GM12875 (cell line): ENCODE results near the gene VCX.
A peak's percentile ranks its signal among the peaks of the same experiment; 100 is the strongest.
"Not testable (repeated sequence)": the region's sequence is repeated elsewhere in the genome, so short reads cannot be mapped to it uniquely, and the experiment has no call there.

Source experiments
- H3K4me3 ChIP-seq: one replicate; pipeline ENCODE4 v1.5.1; 2011; ENCODE audit warnings: low read depth, low read length, control low read depth
- TF ChIP-seq, protein P1 (sequence below): IDR thresholded peaks from 2 replicates; pipeline ENCODE4 v1.5.1; 2011; ENCODE audit warnings: low read depth, mild to moderate bottlenecking, control low read depth, inconsistent platforms, low read length, moderate library complexity, borderline replicate concordance; ENCODE audit not compliant: insufficient read depth

VCX gene

DNA sequence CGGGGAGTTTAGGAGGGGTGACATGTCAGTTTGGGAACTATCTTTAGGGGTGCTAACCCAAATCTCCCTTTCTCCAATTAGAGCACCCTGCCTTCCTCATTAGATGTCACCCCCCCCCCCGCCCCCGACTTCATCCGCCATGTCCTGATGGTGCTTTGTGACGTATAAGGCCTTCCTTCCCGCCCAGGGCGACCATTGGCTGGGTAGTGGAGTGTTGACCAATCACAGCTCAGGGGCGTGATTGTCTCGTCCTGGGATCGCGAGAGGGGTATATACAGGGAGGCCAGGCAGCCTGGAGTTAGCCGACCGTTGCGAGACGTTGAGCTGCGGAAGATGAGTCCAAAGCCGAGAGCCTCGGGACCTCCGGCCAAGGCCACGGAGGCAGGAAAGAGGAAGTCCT, at the start of gene VCX:
VCX (plus strand) TSS at position 301 of the 400 bp plus-strand sequence; CDS start at position 334, 33 bp downstream.
- H3K4me3 ChIP-seq, result not testable (repeated sequence)

DNA sequence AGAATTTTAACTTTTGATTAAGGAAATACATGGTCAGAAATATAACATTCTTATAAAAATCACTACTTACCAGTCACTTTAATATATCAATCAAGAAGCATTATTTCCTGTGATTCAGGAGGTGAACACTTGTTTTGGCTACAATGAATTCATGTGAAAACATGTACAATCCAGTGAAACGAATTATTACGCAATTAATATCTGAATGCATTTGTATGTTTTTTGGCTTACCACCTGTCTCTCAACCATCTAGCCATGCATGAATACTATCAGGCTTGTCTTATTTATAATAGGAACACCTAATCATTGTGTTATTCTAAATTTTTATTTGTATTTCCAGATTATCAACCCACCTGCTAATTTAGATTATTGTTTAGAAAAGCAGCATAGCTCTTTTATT, 44.6 kb upstream of the VCX start:
- H3K4me3 ChIP-seq, result no peak overlapping the region
- TF ChIP-seq, protein P1, sequence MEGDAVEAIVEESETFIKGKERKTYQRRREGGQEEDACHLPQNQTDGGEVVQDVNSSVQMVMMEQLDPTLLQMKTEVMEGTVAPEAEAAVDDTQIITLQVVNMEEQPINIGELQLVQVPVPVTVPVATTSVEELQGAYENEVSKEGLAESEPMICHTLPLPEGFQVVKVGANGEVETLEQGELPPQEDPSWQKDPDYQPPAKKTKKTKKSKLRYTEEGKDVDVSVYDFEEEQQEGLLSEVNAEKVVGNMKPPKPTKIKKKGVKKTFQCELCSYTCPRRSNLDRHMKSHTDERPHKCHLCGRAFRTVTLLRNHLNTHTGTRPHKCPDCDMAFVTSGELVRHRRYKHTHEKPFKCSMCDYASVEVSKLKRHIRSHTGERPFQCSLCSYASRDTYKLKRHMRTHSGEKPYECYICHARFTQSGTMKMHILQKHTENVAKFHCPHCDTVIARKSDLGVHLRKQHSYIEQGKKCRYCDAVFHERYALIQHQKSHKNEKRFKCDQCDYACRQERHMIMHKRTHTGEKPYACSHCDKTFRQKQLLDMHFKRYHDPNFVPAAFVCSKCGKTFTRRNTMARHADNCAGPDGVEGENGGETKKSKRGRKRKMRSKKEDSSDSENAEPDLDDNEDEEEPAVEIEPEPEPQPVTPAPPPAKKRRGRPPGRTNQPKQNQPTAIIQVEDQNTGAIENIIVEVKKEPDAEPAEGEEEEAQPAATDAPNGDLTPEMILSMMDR, result no peak

DNA sequence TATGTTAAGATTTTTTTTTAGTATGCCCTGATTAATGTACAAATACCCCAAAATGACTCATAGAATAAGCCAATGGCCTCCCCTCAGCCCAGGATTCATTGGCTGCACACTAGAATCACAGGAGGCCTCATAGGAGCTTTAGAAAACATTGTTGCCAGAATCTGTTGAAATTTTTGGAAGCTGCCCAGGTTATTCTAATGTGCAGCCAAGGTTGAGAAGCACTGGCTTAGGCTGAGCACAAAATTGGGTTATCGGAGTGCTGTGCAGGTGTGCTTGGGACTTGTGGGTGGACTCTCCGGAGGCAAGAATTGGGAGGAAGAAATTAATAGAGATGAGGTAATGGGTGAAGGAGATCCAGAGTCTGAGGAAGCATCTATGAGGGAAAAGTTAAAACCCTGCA, 41.3 kb upstream of the VCX start:
- TF ChIP-seq, protein P1, result no peak
- no peak overlapping the region for H3K4me3 ChIP-seq

DNA sequence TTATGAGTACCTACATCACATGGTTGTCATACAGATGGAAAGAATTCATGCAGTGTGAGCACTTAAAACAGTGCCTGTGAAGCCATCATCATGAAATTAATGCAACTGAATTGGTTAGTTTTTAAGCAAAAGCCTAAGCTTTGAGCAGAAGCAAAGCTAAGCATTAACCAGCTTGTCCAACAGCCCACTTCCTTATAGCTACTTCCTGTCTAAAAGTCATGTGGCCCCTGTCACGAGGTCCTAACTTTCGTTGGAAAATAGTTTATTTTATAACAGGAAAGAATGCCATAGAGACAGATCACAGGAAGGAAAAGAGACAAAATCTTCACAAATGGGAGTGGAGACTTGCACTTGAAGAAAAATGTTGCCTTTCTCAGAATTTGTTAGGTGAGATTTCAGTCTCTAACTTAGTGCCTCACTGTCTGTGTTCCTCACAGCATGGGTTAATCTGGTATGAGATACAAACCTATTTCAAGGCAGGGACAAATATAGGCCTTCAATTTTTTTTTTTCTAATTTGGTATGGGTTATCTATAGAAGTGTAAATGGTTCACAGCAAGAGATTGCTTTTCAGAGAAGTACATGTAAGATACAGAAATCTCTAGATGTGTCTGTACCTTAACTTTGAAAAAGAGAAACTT, 27.7 kb upstream of the VCX start:
- TF ChIP-seq, protein P1, result no peak
- no peak overlapping the region for H3K4me3 ChIP-seq

DNA sequence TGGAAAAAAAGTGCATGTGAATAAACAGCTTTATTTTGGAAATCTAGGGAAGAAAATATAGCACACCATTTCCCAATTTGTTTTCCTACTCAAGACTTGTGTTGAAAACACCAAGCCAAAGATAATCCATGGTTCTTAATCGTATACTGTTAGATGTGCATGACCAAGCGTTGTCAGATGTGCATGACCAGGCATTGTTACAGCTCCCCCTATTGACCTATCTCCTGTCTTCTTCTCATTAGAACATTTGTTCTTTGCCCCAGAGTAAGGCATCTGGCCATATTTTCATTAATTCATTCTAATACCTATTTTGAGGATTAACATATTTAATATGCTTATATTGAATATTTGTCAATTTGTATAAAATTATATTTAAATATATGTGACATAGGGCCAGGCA, 14.4 kb upstream of the VCX start:
- H3K4me3 ChIP-seq, result no peak overlapping the region
- TF ChIP-seq, protein P1, result peak; percentile 40; the same call in 1 of the 2 replicates

DNA sequence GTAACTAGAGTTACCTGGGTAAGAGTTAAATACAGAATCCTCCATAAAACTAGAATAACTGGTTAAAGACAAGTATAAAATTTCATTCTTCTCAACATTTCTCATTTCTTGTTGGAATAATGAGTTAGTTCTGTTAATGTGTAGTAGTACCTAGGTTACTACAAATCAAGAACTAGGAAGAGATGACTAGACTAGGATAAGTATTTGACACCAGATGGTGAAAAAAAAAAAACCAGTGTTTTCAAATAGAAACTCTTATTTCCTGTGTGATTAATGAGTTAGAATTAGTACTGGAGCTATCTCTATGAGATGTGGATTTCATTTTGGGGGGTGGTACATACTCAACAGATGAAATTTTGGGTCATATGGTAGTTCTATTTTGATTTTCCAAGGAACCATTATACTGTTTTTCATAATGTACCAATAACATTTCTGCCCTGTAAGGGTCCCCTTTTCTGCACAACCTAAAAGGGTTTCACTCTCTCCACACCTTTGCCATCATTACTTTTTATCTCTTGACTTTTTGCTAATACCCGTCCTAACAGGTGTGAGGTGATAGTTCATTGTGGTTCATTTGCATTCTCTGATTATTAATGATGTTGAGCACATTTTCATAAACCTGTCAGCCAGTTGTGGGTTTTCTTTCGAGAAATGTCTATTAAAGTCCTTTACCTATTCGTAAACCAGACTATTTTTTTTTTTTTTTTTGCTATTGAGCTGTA, 1.7 kb upstream of the VCX start:
- H3K4me3 ChIP-seq, result no peak overlapping the region
- TF ChIP-seq, protein P1, result no peak

DNA sequence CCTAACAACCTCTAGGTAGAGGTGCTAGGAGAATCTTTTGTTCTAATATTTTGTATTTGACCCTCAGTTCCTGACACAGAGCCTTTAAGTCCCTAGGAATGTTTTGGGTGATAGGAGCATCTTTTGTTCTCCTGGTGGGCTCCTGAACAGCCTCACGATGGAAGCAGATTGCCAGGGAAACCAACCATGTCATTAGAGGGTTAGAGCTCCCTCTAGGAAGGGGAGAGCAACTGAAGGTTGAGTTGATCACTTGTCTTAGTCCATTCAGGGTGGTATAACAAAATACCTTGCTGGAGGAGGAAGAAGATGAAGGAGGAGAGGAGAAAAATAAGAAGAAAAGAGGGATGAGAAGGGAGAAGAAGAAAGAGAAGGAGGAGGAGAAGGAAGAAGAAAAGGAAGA, 9.2 kb downstream of the VCX start:
- no peak overlapping the region for H3K4me3 ChIP-seq
- TF ChIP-seq, protein P1, result 0 out of 2 replicates have a peak, but pooled peaks have one; percentile 4

DNA sequence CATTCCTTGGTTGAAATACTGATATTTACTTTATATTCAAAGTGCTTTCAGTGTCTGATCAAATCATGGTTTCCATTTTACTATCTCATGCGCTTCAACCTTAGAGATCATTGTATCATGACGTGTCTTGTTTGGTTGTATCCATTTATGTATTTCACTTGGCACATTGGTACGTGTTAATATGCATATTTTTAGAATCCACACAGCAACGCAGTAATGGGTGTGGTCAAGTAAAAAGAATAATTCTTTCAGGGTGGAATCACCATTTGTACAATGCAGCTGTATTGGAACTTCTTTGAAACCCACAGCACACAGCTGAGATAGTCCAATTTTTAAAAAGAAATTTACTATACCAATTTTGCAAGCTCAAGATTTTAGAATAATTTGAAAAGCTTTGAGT, 29.1 kb downstream of the VCX start:
- H3K4me3 ChIP-seq, result no peak overlapping the region
- TF ChIP-seq, protein P1, result no peak
